Raji (cell line): ENCODE results near the gene TLR10.

Source experiments
- POLR2A ChIP-seq: IDR thresholded peaks from 2 replicates; pipeline ENCODE4 v1.6.1; 2011; ENCODE audit warnings: low read depth, low read length, control low read depth; ENCODE audit not compliant: insufficient read depth

The TLR10 gene

DNA sequence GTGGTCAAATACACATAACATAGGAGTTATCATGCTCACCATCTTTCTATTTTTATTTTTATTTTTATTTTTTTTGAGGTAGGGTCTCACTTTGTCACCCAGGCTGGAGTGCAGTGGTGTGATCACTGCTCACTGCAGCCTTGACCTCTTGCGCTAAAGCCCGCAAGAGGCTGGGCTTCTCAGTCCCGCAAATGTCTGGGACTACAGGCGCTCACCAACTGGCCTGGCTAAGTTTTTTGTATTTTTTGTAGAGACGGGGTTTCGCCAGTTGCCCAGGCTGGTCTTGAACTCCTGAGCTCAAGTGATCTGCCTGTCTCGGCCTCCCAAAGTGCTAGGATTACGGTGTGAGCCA is 295 bp upstream of the TLR10 start:
- no peak for TF ChIP-seq POLR2A

- TF ChIP-seq POLR2A: peak; percentile 40; the same call in 1 of the 2 replicates
These were observed 932 bp downstream of the TLR10 start for GRCh38 chr4:38781854-38782261.

DNA sequence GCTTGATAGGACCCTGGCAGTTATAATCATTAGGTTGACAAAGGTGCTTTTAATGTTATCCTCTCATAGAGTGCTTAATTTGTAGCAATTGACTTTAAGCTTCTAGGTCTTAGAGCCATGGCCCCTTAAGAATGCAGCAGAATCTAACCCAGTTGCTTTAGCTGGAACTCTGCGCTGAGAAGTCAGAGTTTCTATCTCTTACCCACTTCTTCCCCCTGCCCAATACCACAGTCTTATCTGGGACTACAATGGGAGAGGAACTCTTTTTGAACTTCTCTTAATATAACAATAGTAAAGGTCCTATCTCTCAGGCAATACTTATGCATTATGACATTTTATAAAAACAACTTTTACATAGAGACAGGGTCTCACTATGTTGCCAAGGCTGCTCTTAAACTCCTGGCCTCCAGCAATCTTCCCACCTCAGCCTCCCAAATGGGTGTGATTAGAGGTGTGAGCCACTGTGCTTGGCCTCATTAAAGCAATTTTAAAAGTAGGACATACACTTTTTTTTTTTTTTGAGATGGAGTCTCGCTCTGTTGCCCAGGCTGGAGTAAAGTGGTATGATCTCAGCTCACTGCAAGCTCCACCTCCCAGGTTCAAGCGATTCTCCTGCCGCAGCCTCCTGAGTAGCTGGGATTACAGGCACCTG is 1.8 kb downstream of the TLR10 start:
- TF ChIP-seq POLR2A: no peak

DNA sequence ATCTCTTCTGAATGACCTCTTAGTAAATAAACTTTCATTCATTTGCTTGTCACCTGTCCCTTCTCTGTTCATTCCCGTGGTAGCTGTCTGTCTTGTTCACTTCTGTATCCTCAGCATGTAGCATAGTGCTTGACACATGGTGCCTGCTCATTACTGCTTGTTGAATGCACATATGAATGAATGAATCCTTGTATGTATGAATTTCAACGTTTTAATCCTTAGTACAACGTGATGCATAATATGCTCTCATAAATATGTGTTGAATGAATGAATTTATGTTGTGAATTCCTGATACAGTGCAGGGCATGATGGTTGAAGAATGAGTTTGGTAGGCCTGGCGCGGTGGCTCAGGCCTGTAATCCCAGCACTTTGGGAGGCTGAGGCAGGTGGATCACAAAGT is 3.0 kb downstream of the TLR10 start:
- no peak for TF ChIP-seq POLR2A

- no peak for TF ChIP-seq POLR2A
These were observed 7.5 kb downstream of the TLR10 start for GRCh38 chr4:38775326-38775725.

DNA sequence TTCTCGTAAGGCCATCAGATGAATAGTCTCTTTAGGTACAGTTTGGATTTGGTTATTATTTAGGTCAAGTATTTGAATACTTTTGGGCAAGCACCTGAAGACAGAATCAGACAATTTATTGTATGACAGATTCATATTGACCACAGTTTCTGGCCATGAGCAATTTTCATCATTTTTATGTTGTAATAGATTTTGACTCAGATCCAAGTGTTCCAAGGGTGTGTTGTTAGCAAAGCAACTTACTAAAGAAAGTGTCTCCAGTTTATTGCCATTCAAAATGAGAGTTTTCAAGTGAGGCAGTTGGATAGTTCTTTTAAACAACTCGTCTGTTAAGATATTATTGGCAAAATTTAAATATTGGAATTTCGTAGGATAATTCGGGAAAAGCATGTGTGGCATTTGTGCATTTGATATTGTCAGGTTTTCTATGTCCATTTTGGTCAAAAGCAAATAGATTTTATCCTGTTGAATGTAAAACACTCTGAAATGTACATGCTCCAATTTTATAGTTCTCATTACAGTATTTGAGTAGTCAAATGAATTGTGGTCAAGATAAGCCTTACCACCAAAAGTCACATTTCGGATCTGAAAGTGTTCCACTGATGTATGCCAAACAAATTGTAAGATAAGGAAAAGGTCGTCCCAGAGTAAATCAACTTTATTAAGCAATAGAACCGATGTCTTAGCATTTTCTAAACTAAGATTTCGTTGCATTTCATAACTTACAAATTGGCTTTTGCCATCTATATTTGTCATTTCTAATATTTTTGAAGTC is 8.4 kb downstream of the TLR10 start:
- TF ChIP-seq POLR2A: no peak

DNA sequence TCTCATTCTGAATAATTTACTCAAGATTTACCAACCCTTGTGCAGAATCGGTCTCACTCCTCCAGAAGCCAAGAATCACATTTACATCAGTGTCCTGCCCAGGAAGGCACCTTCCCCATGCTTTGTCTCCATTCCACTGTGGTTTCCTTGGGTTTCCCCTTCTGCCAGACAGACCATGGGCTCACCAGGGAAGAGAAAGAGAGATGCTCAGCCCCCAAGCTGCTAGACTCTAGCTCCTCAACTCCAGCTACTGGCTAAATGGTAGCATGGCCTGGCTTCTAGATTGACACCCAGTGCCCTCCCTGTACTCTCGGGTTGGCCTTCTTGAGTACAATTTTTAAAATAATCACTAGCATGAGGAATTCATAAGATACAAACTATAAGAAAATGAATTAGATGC is 12.9 kb downstream of the TLR10 start:
- TF ChIP-seq POLR2A: no peak

DNA sequence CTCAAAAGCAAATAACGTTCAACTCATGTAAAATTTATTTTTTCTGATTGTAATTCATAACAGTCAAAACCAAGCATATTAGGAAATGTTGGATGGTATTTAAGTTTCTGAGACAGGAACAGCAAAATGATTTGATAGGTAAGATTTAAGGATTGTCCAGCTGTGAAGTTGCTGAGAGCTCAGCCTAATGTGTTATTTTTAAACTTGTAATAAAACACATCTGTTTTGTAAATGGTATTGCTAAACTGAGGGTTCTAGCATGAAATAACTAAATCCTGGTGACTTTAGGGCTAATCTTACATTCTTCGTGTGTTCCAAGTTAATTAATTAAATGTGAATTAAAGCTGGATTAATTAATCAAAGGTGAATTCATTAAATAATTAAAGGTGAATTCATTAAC is 13.3 kb downstream of the TLR10 start:
- TF ChIP-seq POLR2A: no peak

GRCh38 chr4:38768968-38769394 is 13.8 kb downstream of the TLR10 start:
- no peak for TF ChIP-seq POLR2A

DNA sequence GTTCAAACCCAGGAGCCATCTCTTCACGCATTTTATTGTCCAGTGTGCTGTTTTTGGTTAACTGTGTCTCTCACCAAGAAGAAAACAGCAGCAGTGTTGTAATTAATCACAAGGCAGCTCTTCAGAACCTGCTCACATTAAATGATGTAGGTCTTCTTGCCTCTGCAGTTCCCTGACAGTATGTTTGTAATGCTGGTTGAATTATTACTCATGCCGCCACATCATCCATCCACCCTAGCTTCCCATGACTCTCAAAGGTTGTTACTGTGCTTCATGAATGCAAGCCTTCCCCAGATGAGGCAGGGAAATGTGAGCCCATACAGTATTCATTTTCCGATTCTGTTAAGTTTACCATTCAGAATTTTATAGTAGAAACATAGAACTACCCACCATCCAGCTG is 17.4 kb downstream of the TLR10 start:
- TF ChIP-seq POLR2A: no peak

- TF ChIP-seq POLR2A: no peak
These were observed 18.5 kb downstream of the TLR10 start for GRCh38 chr4:38764277-38764676.

- TF ChIP-seq POLR2A: peak; percentile 58; the same call in 1 of the 2 replicates
These were observed 20.2 kb downstream of the TLR10 start for GRCh38 chr4:38762560-38762959.

DNA sequence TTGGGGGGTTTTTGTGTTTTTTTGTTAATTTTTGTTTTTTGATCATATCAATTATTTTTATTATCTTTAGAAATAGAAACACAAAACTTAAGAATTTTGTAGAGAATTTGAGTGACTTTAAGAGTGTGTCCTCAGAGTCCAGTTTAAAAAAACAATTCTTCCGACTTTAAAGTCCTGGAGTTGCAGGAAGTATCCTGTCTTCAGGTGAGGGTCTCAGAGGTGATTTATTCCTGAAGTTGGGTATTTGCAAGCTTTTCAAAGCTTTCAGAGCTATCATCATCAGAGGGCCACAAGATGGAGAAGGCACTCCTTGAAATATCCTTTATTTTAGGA is 23.0 kb downstream of the TLR10 start:
- no peak for TF ChIP-seq POLR2A

- TF ChIP-seq POLR2A: no peak
These were observed 23.5 kb downstream of the TLR10 start for GRCh38 chr4:38759113-38759789.

- no peak for TF ChIP-seq POLR2A
These were observed 24.7 kb downstream of the TLR10 start for GRCh38 chr4:38757945-38758600.
